ENCODE measurements around the gene MCF2L2. TPM values are rescaled to one million over a fixed set of nuclear protein-coding genes. Genes with fewer than 3 reads are reported as not detected.

Gene MCF2L2
- total and polyA plus RNA-seq, 9 of the 15 experiments (the other 6 are each of a cell fraction or from before 2014, with no cell fraction given) = 0.56 to 4.2 (median 3.0) TPM

DNA sequence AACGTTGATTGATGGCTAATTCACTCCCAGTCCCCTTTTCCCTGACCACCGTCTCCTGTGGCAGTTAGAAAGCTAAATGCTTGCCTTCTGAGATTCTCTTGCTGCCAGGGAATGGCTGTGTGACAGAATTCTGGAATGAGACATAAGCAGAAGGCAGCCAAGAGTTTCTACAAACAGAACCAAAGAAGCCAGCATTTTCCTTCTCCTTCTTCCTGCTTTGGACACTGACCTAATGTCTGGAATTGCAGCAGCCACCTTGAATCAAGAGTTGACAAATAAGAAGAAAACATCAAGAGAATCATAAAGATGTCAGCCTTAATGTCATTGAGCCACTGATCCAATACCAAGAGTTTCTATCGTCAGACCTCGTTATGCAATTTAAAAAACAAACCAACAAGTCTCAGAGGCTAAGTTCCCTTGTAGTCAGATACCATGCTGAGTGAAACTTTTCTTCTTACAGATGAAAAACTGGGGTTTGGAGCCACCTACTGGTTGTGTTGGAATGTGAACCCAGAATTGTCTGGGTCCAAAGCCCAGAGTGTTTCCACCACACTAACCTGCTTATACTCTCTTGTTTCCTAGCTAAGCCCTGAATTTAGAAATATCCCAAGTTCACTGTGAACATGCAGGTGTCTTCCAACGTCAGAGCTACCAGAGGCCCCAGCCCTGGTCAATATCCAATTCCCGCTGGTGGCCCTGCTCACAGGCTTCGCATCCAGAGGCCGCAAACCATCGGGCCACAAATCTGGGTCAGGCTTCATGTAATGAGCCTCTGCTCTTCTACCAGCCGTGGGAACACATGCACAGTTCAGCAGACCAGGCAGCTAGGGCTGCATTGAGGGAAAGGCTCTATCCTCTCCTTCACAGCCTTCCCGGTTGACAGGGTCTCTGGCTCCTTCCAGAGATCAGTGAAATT, 42.5 kb downstream of the MCF2L2 start (continued):
- TF ChIP-seq POLR2G (IDR thresholded peaks at IDR 0.05; ENCODE audit: low read depth, low read length) (no peak), KLF13 (tag; IDR thresholded peaks at IDR 0.05; ENCODE audit: borderline replicate concordance, low read depth) (no peak), CTBP1 (IDR thresholded peaks at IDR 0.05; ENCODE audit: borderline replicate concordance) (no peak), TEAD4 (IDR thresholded peaks at IDR 0.05; ENCODE audit: low read length) (peak; percentile 64), TEAD4 (CRISPR knock-in tag; IDR thresholded peaks at IDR 0.05; ENCODE audit: borderline replicate concordance) (no peak), HLTF (IDR thresholded peaks at IDR 0.05) (no peak), FOXP1 (CRISPR knock-in tag; IDR thresholded peaks at IDR 0.05) (no peak), EP300 (IDR thresholded peaks at IDR 0.05; ENCODE audit: low read length) (no peak), ZNF583 (CRISPR knock-in tag; IDR thresholded peaks at IDR 0.05) (no peak), SMARCE1 (IDR thresholded peaks at IDR 0.05) (no peak), ARID2 (IDR thresholded peaks at IDR 0.05) (no peak), HDAC8 (tag; IDR thresholded peaks at IDR 0.05) (no peak), ZBED1 (IDR thresholded peaks at IDR 0.05) (no peak), HMBOX1 (IDR thresholded peaks at IDR 0.05) (0 out of 2 replicates have a peak, but pooled peaks have one; percentile 28)
- TF ChIP-seq, protein P1, sequence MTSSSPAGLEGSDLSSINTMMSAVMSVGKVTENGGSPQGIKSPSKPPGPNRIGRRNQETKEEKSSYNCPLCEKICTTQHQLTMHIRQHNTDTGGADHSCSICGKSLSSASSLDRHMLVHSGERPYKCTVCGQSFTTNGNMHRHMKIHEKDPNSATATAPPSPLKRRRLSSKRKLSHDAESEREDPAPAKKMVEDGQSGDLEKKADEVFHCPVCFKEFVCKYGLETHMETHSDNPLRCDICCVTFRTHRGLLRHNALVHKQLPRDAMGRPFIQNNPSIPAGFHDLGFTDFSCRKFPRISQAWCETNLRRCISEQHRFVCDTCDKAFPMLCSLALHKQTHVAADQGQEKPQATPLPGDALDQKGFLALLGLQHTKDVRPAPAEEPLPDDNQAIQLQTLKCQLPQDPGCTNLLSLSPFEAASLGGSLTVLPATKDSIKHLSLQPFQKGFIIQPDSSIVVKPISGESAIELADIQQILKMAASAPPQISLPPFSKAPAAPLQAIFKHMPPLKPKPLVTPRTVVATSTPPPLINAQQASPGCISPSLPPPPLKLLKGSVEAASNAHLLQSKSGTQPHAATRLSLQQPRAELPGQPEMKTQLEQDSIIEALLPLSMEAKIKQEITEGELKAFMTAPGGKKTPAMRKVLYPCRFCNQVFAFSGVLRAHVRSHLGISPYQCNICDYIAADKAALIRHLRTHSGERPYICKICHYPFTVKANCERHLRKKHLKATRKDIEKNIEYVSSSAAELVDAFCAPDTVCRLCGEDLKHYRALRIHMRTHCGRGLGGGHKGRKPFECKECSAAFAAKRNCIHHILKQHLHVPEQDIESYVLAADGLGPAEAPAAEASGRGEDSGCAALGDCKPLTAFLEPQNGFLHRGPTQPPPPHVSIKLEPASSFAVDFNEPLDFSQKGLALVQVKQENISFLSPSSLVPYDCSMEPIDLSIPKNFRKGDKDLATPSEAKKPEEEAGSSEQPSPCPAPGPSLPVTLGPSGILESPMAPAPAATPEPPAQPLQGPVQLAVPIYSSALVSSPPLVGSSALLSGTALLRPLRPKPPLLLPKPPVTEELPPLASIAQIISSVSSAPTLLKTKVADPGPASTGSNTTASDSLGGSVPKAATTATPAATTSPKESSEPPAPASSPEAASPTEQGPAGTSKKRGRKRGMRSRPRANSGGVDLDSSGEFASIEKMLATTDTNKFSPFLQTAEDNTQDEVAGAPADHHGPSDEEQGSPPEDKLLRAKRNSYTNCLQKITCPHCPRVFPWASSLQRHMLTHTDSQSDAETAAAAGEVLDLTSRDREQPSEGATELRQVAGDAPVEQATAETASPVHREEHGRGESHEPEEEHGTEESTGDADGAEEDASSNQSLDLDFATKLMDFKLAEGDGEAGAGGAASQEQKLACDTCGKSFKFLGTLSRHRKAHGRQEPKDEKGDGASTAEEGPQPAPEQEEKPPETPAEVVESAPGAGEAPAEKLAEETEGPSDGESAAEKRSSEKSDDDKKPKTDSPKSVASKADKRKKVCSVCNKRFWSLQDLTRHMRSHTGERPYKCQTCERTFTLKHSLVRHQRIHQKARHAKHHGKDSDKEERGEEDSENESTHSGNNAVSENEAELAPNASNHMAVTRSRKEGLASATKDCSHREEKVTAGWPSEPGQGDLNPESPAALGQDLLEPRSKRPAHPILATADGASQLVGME (CRISPR knock-in tag; IDR thresholded peaks at IDR 0.05) = no peak
- TF ChIP-seq, protein P2, sequence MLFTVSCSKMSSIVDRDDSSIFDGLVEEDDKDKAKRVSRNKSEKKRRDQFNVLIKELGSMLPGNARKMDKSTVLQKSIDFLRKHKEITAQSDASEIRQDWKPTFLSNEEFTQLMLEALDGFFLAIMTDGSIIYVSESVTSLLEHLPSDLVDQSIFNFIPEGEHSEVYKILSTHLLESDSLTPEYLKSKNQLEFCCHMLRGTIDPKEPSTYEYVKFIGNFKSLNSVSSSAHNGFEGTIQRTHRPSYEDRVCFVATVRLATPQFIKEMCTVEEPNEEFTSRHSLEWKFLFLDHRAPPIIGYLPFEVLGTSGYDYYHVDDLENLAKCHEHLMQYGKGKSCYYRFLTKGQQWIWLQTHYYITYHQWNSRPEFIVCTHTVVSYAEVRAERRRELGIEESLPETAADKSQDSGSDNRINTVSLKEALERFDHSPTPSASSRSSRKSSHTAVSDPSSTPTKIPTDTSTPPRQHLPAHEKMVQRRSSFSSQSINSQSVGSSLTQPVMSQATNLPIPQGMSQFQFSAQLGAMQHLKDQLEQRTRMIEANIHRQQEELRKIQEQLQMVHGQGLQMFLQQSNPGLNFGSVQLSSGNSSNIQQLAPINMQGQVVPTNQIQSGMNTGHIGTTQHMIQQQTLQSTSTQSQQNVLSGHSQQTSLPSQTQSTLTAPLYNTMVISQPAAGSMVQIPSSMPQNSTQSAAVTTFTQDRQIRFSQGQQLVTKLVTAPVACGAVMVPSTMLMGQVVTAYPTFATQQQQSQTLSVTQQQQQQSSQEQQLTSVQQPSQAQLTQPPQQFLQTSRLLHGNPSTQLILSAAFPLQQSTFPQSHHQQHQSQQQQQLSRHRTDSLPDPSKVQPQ (CRISPR knock-in tag; IDR thresholded peaks at IDR 0.05; ENCODE audit: borderline replicate concordance) = no peak
- TF ChIP-seq, protein P3, sequence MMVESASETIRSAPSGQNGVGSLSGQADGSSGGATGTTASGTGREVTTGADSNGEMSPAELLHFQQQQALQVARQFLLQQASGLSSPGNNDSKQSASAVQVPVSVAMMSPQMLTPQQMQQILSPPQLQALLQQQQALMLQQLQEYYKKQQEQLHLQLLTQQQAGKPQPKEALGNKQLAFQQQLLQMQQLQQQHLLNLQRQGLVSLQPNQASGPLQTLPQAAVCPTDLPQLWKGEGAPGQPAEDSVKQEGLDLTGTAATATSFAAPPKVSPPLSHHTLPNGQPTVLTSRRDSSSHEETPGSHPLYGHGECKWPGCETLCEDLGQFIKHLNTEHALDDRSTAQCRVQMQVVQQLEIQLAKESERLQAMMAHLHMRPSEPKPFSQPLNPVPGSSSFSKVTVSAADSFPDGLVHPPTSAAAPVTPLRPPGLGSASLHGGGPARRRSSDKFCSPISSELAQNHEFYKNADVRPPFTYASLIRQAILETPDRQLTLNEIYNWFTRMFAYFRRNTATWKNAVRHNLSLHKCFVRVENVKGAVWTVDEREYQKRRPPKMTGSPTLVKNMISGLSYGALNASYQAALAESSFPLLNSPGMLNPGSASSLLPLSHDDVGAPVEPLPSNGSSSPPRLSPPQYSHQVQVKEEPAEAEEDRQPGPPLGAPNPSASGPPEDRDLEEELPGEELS (CRISPR knock-in tag; IDR thresholded peaks at IDR 0.05; ENCODE audit: borderline replicate concordance) = no peak
